Adipose tissue (tissue), 3 donors: ENCODE data around the gene EPB41L5. TPM values are rescaled to one million over a fixed set of nuclear protein-coding genes. Genes with fewer than 3 reads are reported as not detected.

Source experiments
- H3K27ac ChIP-seq: one replicate; pipeline ENCODE4 v1.5.1; 2013; ENCODE audit warnings: low read depth, low read length
- WGBS, 3 donors: extraction: QIAGEN DNeasy Blood & Tissue Kit; methylation state at CpG; one replicate each; pipeline ENCODE4 v1.1.7; 2013; 5-methylcytosine and 5-hydroxymethylcytosine counted together
- polyA plus RNA-seq, 3 donors: library from polyadenylated mRNA; stranded (reverse); fragments of 200-250 nt; gene quantifications; one replicate each; pipeline ENCODE4 v1.2.3, GENCODE V29; 2013
- donor health status: healthy with polysubstance abuse.
- donor health status: Bipolar disorder and iron deficiency.
- donor health status: healthy.

Gene EPB41L5
- polyA plus RNA-seq, 3 donors: 5.7 to 11.8 (median 6.9) TPM

DNA sequence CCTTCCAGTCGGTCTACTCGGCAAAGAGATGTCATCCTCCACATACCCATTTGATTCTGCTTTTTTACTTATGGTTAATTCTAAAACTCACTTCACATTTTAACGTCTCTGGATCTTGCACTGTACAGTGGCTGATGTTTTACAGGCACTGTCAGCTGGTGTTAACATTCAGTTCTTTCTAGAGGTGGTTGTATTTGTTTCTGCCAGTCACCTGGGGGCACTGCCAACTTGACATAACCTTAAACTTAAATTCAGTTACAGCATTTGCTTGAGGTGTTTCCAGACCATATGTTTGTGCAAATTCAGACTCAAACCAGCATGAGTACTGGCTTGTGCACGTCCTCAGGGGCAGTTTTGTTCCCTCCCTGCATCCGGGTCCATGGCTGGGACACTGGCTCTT lies 215.6 kb downstream of the EPB41L5 start:
- WGBS, 3 donors: 59 to 64% (median 64%) methylated on average over 5 of the region's 5 CpGs
- H3K27ac ChIP-seq: no peak overlapping the region

Other genes starting within 250 kb of the EPB41L5 start
- gene TMEM185B, start 210.3 kb downstream of the EPB41L5 start, polyA plus RNA-seq: 10 to 100 TPM in 1 of 3 donors, 1 to 10 TPM in 2; 7.5 to 19.0 (median 8.3) TPM
- gene RALB, start 239.8 kb downstream of the EPB41L5 start, polyA plus RNA-seq: 10 to 100 TPM; 19.9 to 96.2 (median 54.0) TPM